Testis (tissue), 3 donors: ENCODE results near the gene QDPR. TPM values are rescaled to one million over a fixed set of nuclear protein-coding genes. Genes with fewer than 3 reads are reported as not detected.

Experiments used
- DNase-seq: peaks from one replicate; pipeline ENCODE4 v3.0.0-alpha.2; 2019
- H3K27ac ChIP-seq, 2 donors: fragments of 200-600 bp; sonication (generic); one replicate each; pipeline ENCODE4 v1.5.1; 2019
- H3K27me3 ChIP-seq: fragments of 200-600 bp; sonication (generic); one replicate; pipeline ENCODE4 v1.5.1; 2019
- H3K36me3 ChIP-seq: fragments of 200-600 bp; sonication (generic); one replicate; pipeline ENCODE4 v1.5.1; 2017; ENCODE audit warnings: low read depth; ENCODE audit errors: missing control alignments
- H3K4me1 ChIP-seq: fragments of 200-600 bp; sonication (generic); one replicate; pipeline ENCODE4 v1.5.1; 2019
- H3K4me3 ChIP-seq, 2 donors: fragments of 200-600 bp; sonication (generic); one replicate each; pipeline ENCODE4 v1.5.1; 2017 to 2019
- H3K9me3 ChIP-seq: fragments of 200-600 bp; sonication (generic); one replicate; pipeline ENCODE4 v1.5.1; 2017
- POLR2A ChIP-seq: fragments of 450-650 bp; IDR thresholded peaks from one replicate; pipeline ENCODE4 v1.6.1; 2017; ENCODE audit warnings: antibody characterized with exemption, mild to moderate bottlenecking, moderate library complexity
- WGBS, 2 donors: methylation state at CpG; one replicate each; pipeline ENCODE4 v1.1.5; 2018; 5-methylcytosine and 5-hydroxymethylcytosine counted together
- intact Hi-C: fragments of 100-400 bp; cut with DNase I; formaldehyde crosslinking; loops from one replicate; pipeline ENCODE4 v1.15.1; 2023; ENCODE audit warnings: low total_unique reads
- polyA plus RNA-seq: library from polyadenylated mRNA; stranded (reverse); fragments of 350-450 nt; fragmentation: Illumina TruSeq; extraction: RNeasy Lipid Tissue Mini Kit (QIAGEN cat#74804); gene quantifications from one replicate; pipeline ENCODE4 v1.2.3, GENCODE V29; 2014; ENCODE audit warnings: low read depth, low replicate concordance; ENCODE audit not compliant: insufficient read depth
- total RNA-seq, 2 donors: library from RNA; depleted of rRNA; stranded (reverse); fragments of >200 nt; gene quantifications; one replicate each; pipeline ENCODE4 v1.2.3, GENCODE V29; 2016
- TF ChIP-seq, protein P1 (sequence below), 3 experiments: fragments of 450-650 bp in 2 of 3; fragments of 200-600 bp in 1 of 3; sonication (generic) in 1 of 3; IDR thresholded peaks; one replicate each; pipeline ENCODE4 v1.5.1; 2016 to 2019; ENCODE audit warnings: antibody characterized with exemption in 3 of 3, mild to moderate bottlenecking in 2 of 3, moderate library complexity in 1 of 3

The QDPR gene
- total and polyA plus RNA-seq, 3 donors from 2014 or later, result 15.9 to 31.7 (median 20.7) TPM

DNA sequence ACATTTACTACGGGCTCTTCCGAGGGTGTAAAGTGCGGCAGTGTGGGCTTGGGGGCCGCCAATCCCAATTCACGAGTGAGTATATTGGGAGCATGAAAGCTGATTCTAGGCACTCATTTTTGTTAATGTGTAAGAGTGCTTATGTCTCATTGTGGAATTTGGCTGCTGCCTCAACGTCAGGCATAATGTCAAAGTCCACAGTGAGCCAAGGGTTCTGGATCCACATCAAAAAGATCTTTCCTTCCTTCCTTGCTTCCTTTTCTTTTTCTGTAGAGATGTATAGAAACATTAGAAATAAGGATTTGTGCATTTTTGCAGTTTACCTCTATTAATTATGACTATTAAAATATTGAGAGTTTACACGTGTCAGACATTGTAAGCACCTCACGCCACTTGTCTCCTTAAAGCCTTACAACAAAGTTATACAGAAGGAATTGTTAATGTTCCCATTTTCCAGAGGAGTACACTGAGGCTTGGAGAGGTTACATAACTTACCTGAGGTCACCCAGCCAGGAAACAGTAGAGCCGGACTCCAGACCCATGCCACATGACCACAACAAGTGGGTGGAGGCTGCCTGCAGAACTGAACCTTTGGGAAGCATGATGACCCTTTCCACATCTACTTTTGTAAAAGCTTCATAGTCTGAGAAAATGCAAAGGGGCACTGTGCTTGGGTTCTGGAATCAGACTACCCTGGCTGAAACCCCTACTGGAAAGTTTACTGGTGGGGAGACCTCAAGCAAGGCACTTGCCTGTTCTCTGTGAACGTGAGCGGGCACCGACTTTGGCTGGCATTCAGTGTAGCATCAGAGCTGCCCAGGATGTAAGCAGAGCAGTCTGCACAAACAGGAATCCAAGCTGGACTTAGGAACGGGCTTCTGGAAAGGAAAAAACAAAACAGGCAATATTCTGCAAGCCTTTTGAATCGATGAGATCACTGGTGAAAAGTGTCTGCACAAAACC, 3.8 kb upstream of the QDPR start:
- H3K27ac ChIP-seq, result no peak overlapping the region
- no peak overlapping the region for H3K4me3 ChIP-seq
- DNase-seq, result no peak
- H3K4me1 ChIP-seq, result peaks cover 6% of the 10 kb centered on the region
- TF ChIP-seq, protein P1, sequence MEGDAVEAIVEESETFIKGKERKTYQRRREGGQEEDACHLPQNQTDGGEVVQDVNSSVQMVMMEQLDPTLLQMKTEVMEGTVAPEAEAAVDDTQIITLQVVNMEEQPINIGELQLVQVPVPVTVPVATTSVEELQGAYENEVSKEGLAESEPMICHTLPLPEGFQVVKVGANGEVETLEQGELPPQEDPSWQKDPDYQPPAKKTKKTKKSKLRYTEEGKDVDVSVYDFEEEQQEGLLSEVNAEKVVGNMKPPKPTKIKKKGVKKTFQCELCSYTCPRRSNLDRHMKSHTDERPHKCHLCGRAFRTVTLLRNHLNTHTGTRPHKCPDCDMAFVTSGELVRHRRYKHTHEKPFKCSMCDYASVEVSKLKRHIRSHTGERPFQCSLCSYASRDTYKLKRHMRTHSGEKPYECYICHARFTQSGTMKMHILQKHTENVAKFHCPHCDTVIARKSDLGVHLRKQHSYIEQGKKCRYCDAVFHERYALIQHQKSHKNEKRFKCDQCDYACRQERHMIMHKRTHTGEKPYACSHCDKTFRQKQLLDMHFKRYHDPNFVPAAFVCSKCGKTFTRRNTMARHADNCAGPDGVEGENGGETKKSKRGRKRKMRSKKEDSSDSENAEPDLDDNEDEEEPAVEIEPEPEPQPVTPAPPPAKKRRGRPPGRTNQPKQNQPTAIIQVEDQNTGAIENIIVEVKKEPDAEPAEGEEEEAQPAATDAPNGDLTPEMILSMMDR (IDR thresholded peaks at IDR 0.05), result no peak
- no peak for TF ChIP-seq POLR2A
- no peaks in the 10 kb centered on the region for H3K9me3 ChIP-seq
- 82 to 87% methylated on average over 14 of the region's 14 CpGs for WGBS, 2 donors
- intact Hi-C loops, result no loop called here
- no peaks in the 10 kb centered on the region for H3K27me3 ChIP-seq
- H3K36me3 ChIP-seq, result no peaks in the 10 kb centered on the region

DNA sequence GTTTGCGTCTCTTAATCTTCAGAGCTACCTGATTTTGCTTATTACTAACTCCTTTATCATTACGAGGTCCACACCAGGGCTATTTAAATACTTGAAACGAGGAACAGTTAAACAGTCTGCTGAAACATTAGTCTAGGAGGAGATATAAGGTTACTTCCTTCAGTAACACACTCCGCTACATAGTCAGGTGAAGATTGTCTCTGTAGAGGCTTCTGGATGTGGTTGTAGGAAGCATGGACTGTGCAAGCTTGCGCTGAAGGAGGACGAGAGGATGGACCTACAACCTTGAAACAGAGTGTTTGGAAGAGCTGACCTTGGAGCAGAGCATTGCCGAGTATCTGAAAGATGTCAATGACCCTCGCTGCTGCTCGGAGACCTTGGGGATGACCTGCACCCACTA, 3.0 kb upstream of the QDPR start, which contains the start of gene CLRN2:
Gene CLRN2 (plus strand): TSS at position 301 of the 400 bp plus-strand sequence. CDS start 102 bp downstream, outside the sequence.
- Histone ChIP-seq H3K4me1 (peaks cover 9% of the 10 kb centered on the region), H3K9me3 (no peaks in the 10 kb centered on the region), H3K4me3 (no peak within 1 kb of the TSS), H3K36me3 (no peaks in the 10 kb centered on the region), H3K27ac (no peak within 1 kb of the TSS), H3K27me3 (no peaks in the 10 kb centered on the region)
- intact Hi-C loops, result no loop called here
- TF ChIP-seq, protein P1 (IDR thresholded peaks at IDR 0.05), result no peak
- no peak for TF ChIP-seq POLR2A
- 79 to 80% methylated on average over 9 of the region's 9 CpGs for WGBS, 2 donors
- DNase-seq, result no peak

DNA sequence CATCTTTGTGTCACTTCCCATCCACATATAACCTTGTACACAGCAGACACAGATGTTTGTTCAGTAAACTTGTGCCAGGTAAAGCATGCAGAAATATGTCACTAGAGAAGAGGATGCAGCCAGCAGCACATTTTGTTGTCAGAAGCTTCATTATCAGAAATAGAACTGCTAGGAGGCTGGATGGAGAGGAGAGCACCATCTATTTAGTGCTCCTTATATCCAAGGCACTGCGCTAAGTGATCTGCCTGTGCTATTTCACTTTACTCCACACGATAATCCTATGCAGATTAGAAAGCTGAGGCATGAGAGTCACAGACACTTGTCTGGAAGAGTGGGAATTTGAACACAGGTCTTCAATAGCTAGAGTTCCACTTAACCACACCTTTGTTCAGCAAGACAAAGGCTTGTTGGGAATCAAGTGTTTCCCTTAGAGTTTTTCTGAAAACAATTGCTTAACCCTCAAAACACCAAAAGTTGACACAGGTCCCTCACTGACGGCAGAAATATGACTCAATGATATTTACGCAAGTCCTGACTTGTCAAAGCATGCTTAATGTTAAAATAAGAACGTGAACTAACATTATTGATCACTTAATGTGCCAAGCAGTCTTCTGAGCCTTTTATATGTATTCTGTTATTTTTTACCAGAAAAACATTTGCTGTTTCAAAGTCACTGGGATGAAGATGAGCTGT, 1.2 kb upstream of the QDPR start:
- intact Hi-C loops, result no loop called here
- no peak for DNase-seq

DNA sequence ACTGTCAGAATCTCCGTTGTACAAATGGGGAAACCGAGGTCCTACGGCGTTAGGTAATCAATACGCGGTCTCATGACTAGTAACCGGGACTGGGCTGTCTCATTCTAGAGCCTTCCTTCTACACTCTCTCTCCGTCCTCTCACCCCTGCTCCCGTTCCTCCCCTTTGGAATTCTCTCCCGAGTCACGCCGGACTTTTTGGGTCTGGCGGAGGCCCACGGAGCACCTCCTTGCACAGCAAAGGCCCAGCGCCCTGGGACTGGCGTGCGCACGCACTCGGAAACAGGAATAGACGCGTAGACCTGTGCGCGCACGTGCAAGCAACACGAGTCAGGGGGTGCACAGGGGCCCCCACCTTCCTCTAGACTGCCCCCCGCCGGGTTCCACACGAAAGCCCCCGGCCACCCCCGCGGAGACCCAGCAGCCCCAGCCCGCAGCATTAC, 361 bp downstream of the QDPR start:
- intact Hi-C loops, result no loop called here
- H3K36me3 ChIP-seq, result no peaks in the 10 kb centered on the region
- 1 to 2% methylated on average over 24 to 32 of the region's 32 CpGs for WGBS, 2 donors
- H3K4me1 ChIP-seq, result peaks cover 9% of the 10 kb centered on the region
- H3K27me3 ChIP-seq, result no peaks in the 10 kb centered on the region
- H3K27ac ChIP-seq, result peak overlapping the region; percentile 63 to 69
- peak overlapping the region; percentile 62 to 76 for H3K4me3 ChIP-seq
- TF ChIP-seq, protein P1 (IDR thresholded peaks at IDR 0.05), result no peak
- no peak for TF ChIP-seq POLR2A
- no peaks in the 10 kb centered on the region for H3K9me3 ChIP-seq
- DNase-seq, result peak; percentile 75

More for the DNA sequence above, 1.2 kb upstream of the QDPR start:
- no peak overlapping the region for H3K27ac ChIP-seq
- H3K36me3 ChIP-seq, result no peaks in the 10 kb centered on the region
- WGBS, 2 donors, result 81 to 82% methylated on average over 5 of the region's 5 CpGs
- no peaks in the 10 kb centered on the region for H3K27me3 ChIP-seq
- TF ChIP-seq, protein P1 (IDR thresholded peaks at IDR 0.05), result no peak
- TF ChIP-seq POLR2A, result no peak
- no peaks in the 10 kb centered on the region for H3K9me3 ChIP-seq
- peaks cover 9% of the 10 kb centered on the region for H3K4me1 ChIP-seq
- no peak overlapping the region for H3K4me3 ChIP-seq
